ENCODE data around the gene ELP5. TPM values are rescaled to one million over a fixed set of nuclear protein-coding genes. Genes with fewer than 3 reads are reported as not detected.

ELP5 gene
- total RNA-seq, 6 experiments from 2014 or later: 28.7 to 36.1 (median 34.0) TPM

GRCh38 chr17:7236808-7237207 lies 15.2 kb upstream of the ELP5 start:
- TF ChIP-seq, protein P1, sequence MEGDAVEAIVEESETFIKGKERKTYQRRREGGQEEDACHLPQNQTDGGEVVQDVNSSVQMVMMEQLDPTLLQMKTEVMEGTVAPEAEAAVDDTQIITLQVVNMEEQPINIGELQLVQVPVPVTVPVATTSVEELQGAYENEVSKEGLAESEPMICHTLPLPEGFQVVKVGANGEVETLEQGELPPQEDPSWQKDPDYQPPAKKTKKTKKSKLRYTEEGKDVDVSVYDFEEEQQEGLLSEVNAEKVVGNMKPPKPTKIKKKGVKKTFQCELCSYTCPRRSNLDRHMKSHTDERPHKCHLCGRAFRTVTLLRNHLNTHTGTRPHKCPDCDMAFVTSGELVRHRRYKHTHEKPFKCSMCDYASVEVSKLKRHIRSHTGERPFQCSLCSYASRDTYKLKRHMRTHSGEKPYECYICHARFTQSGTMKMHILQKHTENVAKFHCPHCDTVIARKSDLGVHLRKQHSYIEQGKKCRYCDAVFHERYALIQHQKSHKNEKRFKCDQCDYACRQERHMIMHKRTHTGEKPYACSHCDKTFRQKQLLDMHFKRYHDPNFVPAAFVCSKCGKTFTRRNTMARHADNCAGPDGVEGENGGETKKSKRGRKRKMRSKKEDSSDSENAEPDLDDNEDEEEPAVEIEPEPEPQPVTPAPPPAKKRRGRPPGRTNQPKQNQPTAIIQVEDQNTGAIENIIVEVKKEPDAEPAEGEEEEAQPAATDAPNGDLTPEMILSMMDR (IDR thresholded peaks at IDR 0.05): no peak
- Mint-ChIP-seq H3K36me3 (ENCODE audit: low read depth) (peaks cover 65% of the 10 kb centered on the region), H3K4me1 (ENCODE audit: low read depth) (peaks cover 72% of the 10 kb centered on the region)

DNA sequence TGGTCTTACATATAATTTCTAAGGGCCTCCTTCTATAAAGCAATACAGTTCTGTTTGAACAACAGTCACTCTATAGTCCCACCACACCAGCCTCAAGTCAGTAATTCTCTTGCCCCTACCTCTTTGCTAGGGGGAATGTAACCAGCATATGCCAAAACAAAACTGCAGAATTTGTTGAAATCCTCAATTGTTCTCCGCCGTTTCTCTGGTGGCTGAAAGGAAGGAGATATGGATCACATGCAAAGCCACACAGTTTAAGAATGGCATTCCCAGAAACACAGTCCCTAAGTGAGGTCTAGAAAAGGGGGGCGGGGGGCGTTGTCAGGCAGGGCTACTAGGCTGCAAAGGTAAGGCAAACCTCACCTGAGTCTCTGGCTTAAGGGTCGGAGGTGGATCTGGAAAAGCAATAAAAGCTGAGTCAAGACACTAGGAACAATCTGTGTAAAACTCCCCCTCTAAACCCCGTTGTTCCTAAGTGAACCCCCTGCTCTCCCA lies 14.7 kb upstream of the ELP5 start:
- H3K9me3 Mint-ChIP-seq: no peaks in the 10 kb centered on the region
- H3K27me3 Mint-ChIP-seq (ENCODE audit: insufficient read depth): peaks cover 12% of the 10 kb centered on the region
- no peak for DNase-seq
- H3K36me3 Mint-ChIP-seq (ENCODE audit: low read depth): peaks cover 60% of the 10 kb centered on the region
- H3K4me3 Mint-ChIP-seq: peak overlapping the region; percentile 93
- peak overlapping the region; percentile 85 for H3K27ac Mint-ChIP-seq
- TF ChIP-seq, protein P1 (IDR thresholded peaks at IDR 0.05): no peak
- peaks cover 68% of the 10 kb centered on the region for H3K4me1 Mint-ChIP-seq (ENCODE audit: low read depth)

More at GRCh38 chr17:7236808-7237207, 15.2 kb upstream of the ELP5 start:
- peak overlapping the region; percentile 85 for H3K27ac Mint-ChIP-seq
- H3K9me3 Mint-ChIP-seq: no peaks in the 10 kb centered on the region
- H3K27me3 Mint-ChIP-seq (ENCODE audit: insufficient read depth): peaks cover 10% of the 10 kb centered on the region
- no peak for DNase-seq
- peak overlapping the region; percentile 93 for H3K4me3 Mint-ChIP-seq

GRCh38 chr17:7237761-7238419 lies 14.1 kb upstream of the ELP5 start:
- peak overlapping the region; percentile 93 for H3K4me3 Mint-ChIP-seq
- peaks cover 64% of the 10 kb centered on the region for H3K4me1 Mint-ChIP-seq (ENCODE audit: low read depth)
- DNase-seq: no peak
- peaks cover 12% of the 10 kb centered on the region for H3K27me3 Mint-ChIP-seq (ENCODE audit: insufficient read depth)
- no peaks in the 10 kb centered on the region for H3K9me3 Mint-ChIP-seq
- peak overlapping the region; percentile 85 for H3K27ac Mint-ChIP-seq
- TF ChIP-seq, protein P1 (IDR thresholded peaks at IDR 0.05): no peak
- peaks cover 58% of the 10 kb centered on the region for H3K36me3 Mint-ChIP-seq (ENCODE audit: low read depth)

- Mint-ChIP-seq H3K27ac (peak overlapping the region; percentile 85), H3K36me3 (ENCODE audit: low read depth) (peaks cover 52% of the 10 kb centered on the region), H3K4me3 (peak overlapping the region; percentile 93), H3K9me3 (no peaks in the 10 kb centered on the region), H3K4me1 (ENCODE audit: low read depth) (peaks cover 62% of the 10 kb centered on the region), H3K27me3 (ENCODE audit: insufficient read depth) (peaks cover 12% of the 10 kb centered on the region)
- DNase-seq: no peak
- TF ChIP-seq, protein P1 (IDR thresholded peaks at IDR 0.05): no peak
Observed at GRCh38 chr17:7238420-7239090, 13.5 kb upstream of the ELP5 start.

DNA sequence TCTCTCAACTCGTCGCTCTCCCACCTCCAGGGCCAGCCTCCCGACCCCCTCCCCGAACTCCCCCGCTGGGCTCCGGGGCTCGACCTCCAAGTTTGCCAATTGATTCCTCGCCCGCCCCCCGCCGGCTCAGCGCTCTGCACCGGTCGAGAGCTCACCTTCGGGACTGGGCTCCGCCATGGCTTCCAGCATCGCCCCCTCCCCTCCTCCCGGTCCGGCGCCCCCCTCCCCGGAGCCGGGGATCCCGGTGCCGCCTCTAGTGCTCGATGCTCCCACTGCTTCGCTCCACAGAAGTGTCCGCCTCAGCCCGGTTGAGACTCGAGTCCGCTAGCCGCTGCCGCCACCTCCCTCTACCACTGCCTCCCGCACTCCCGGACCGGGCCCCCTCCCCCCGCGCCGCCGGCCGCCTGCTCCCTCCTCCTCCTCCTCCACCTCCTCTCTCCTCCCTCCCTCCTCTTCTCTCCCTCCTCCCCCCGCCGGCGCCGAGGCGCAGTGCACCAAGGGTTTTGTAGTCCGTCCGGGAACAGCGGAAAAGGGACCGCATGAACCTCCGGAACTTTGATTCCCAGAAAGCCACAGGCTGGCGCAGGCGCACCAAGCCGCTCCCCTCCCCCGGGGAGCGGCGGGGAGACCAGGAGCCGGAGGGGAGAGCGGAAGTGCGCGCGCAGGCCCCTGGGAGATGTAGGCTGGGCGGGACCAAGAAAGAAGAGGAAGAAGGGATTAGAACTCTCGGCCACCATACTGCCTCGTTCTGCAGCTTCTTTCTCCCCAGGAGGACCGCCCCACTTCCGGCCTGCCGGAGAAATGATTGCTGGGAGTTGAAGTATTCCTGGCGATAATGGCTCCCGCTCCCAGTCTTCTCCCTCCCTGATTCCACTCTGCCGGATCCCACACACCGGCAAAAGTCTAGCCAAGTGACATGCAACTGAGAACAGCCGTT lies 12.7 kb upstream of the ELP5 start, which contains the start of gene PHF23:
Gene PHF23, minus strand, starts transcription at position 367 of the 937 bp plus-strand sequence. Its CDS starts 178 bp downstream, at position 189.
- peak within 1 kb of the TSS; percentile 94 for H3K27ac Mint-ChIP-seq
- H3K9me3 Mint-ChIP-seq: no peaks in the 10 kb centered on the region
- TF ChIP-seq, protein P1 (IDR thresholded peaks at IDR 0.05): peak; percentile 35; the same call in 1 of the 2 replicates
- H3K4me1 Mint-ChIP-seq (ENCODE audit: low read depth): peaks cover 62% of the 10 kb centered on the region
- peaks cover 52% of the 10 kb centered on the region for H3K36me3 Mint-ChIP-seq (ENCODE audit: low read depth)
- peak within 1 kb of the TSS; percentile 93 for H3K4me3 Mint-ChIP-seq
- peak; percentile 99 for DNase-seq
- peaks cover 11% of the 10 kb centered on the region for H3K27me3 Mint-ChIP-seq (ENCODE audit: insufficient read depth)

Measured in HFFc6 (cell line).